DMS 273 treated with DMSO at 0.1 percent for 48 hours (cell line): ENCODE data around the gene TMEM108.

Experiments used
- DNase-seq: peaks from one replicate; lab custom pipeline; 2025; lab: John Stamatoyannopoulos, UW

TMEM108 gene

GRCh38 chr3:133227813-133228212 lies 189.6 kb downstream of the TMEM108 start:
- DNase-seq: no peak

DNA sequence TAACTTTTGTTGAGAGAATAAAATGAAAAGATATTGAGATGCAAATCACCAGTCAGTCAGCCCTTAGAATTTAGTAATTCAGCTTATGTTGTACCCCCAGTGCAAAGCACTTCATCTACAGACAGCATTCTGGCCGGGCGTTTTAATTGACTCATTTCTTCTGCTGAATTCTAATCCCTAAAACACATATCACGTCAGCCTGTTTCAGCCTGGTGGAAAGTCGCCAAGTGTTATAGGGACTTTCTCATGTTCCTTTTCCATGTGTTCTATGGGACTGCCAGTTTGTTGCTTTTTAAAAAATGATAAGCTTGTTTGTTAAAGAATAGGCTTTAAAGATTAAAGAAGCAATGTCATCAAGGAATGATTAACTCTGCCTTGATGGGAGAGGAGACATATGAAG lies 192.0 kb downstream of the TMEM108 start:
- no peak for DNase-seq

DNA sequence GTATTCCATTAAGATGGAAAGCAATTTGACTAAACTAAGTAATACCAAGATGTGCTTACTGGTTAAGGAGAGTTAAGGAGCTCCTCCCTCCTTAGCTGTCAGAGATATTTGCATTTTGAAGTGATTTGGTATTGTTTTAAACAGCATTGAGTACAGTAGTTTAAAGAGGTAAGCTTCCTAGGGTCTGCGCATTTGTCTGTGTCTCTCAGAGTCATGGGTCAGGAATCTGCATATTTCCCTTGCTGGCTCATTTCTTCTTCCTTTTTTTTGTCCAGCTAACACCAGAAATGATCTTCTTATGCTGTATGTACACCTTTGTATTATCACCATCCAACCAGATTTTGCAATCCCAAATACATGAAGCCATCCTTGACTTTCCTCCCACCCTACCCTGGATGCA lies 198.7 kb downstream of the TMEM108 start:
- no peak for DNase-seq

GRCh38 chr3:133237380-133237779 lies 199.2 kb downstream of the TMEM108 start:
- DNase-seq: no peak

DNA sequence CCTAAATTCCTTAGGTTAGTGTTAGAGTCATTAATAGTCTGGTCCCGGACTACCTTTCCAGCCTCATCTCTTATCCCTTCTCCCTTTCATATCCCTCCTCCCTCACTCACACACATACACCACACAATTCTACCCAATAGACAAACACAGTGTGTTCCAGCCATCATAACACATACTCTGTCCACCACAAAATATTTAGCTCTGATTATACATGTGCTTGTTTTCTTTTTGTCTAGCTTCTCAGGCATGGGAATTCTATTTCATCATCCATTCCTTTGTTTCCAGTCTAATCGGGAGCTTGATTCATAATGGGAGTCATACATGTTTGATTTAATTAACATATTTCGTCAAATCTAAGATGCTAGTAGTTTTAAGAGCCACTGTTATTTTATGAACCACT lies 199.8 kb downstream of the TMEM108 start:
- no peak for DNase-seq

DNA sequence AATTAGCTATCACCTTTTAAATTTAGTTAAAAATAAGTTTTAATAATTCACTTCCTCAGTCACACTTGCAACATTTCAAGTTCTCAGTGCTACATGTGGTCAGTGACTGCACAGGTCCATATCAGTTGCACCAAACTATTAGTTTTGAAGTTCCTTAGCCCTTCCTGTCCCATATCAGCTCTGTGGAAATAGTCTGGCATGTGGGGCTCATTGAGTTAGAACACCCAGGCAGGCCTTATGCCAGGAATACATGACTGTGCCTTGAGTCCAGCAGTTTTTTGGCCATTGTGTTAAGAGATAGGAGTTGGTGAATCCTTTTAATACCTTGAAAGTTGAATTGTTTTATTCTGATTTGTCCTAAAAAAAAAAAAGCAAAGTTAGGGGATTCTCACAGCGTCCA lies 207.9 kb downstream of the TMEM108 start:
- DNase-seq: no peak

DNA sequence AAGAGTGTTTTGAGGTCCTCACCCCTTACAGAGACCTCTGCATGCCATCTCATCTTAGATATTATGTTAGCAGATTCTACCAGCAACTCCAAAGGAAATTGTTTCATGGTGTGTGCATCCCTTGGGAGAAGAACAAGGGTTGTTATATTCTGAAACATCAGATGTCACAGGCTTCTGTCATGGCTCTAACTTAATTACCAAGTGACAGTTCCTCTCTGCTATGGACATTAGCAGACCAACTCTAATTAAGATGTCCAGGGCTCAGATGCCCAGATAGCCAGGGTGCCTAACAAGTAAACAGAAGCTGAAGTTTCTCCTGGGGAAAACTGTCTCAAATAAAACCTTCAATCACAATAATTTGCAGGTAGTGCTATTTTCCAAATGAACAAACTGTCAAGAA lies 208.6 kb downstream of the TMEM108 start:
- no peak for DNase-seq

DNA sequence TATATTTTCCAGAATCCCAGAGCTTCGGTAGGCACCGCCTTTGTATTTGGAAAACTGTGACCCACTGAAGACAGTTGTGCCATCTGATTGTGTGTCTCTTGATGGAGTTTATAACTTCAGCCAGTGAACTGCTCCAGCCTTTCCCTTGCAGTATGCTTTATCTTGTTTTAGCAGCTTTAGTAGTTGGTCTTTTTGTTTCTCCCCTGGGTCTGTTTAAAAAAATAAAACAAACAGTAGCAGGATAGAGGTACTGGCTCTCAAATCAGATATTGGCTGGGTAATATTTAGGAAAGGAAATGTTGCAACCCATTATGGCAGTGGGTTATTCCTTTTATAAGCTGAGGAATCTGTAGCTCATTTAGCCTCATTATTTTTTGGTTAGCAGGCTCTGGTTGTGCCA lies 210.2 kb downstream of the TMEM108 start:
- DNase-seq: no peak

DNA sequence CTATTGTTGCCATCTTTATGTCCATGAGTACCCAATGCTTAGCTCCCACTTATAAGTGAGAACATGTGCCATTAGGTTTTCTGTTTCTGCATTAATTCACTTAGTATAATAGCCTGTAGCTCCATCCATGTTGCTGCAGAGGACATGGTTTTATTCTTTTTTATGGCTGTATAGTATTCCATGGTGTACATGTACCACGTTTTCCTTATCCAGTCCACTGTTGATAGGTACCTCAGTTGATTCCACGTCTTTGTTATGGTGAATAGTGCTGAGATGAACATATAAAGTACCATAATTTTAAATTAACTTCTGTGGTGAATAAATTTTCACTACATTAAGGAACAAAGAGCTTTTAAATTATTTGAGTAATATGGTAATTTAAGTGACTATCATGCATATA lies 211.3 kb downstream of the TMEM108 start:
- DNase-seq: no peak

GRCh38 chr3:133254151-133254550 lies 216.0 kb downstream of the TMEM108 start:
- no peak for DNase-seq

- no peak for DNase-seq
These were observed 216.5 kb downstream of the TMEM108 start for GRCh38 chr3:133254716-133255115.

GRCh38 chr3:133256787-133257483 lies 218.7 kb downstream of the TMEM108 start:
- DNase-seq: no peak

DNA sequence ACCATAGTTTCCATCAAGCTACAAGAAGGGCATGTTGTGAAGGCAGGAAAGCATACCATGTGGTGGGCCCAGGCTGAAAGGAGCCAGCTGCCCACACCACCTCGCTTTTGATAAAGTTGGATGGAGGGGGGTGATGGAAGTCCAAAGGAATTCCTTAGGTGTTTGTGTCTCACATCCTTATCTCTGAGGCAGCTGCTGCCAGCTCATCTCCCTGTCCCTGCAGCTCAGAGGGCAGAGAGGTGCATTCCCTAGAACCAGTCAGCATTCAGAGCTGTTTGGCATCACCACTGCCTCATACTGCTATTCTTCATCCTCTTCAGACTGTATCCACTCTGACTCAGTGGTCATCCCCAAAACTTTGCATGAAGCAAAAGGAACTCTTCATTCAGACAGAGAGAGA lies 220.2 kb downstream of the TMEM108 start:
- DNase-seq: no peak

DNA sequence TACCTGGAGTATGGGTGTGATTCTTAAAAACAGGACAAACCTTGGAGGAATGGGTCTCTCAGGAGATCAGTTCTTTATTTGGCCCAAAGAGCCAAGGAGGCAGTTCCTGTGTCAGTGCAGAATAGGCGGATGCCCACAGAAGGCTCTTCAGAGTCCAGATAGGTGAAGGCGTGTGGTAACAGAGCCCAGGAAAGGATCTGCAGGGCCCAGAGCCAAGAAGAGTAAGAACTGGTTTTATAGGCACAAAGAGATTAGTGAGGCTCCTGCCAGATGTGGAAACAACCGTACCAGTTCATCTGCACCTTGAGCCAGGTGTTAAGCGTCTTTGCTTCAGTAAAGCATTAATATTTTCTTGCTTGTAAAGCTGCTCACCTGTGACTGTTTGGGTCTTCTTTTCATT lies 221.6 kb downstream of the TMEM108 start:
- no peak for DNase-seq

- no peak for DNase-seq
These were observed 224.1 kb downstream of the TMEM108 start for GRCh38 chr3:133262333-133262732.

GRCh38 chr3:133264920-133265319 lies 226.7 kb downstream of the TMEM108 start:
- DNase-seq: no peak

DNA sequence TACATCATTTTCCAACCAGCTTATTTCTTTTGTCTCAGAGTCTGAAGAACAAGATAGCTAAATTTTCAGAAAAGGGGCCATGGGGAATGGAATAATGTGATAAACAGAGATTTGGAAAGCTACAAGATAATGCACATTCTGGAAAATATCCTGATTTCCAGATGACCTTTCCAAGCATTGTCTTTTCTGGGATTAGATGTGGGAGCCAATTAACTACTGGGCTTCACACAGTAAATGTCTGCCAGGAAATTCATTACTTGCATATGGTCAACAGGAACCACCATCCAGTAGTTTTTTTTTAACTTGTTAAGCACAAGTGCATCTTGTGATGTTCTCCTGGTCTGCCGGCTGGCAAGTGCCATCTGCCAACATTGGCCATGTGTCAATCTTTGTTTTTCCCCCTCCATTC lies 230.5 kb downstream of the TMEM108 start:
- DNase-seq: peak; percentile 89

- DNase-seq: peak; percentile 65
These were observed 231.2 kb downstream of the TMEM108 start for GRCh38 chr3:133269393-133269792.

- DNase-seq: no peak
These were observed 232.4 kb downstream of the TMEM108 start for GRCh38 chr3:133270631-133271030.

DNA sequence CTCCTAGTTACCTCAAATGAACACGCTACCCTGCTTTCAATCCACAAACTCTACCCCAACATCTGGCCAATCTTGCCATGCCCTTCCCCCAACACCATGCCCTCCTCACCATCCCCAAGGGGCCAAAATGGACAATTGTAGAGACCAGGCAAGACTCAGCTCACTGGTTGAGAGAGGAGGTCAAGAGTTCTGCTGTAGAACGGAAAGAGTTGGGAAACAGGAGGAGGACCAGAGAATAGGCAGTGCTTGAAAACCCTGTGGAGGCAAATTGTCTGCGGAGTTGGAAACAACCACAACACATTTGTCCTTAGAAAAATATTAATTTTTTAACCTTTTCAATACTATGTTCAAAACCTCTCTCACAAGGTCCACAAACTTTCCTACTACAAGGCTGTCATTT lies 232.9 kb downstream of the TMEM108 start:
- DNase-seq: no peak

GRCh38 chr3:133271539-133271938 lies 233.3 kb downstream of the TMEM108 start:
- no peak for DNase-seq

DNA sequence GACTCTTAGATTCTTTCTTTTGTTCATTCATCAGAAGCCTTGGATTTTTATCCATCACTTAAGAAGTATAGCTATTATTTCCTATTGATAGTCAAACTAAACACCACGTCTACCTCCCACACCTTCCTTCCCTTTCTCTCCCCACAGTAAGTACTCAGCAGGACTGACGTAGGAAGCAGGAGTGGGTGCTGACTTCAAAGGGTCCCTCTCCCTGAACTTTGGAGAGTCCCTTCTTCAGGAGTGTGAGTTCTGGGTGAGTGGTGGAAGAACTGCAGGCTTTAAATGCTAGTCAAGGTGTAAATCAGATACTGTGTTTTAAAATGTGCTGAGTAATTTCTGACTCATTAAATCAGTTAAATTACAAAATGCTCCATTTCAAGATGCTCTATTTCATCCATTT lies 235.2 kb downstream of the TMEM108 start:
- no peak for DNase-seq

GRCh38 chr3:133274477-133274876 lies 236.3 kb downstream of the TMEM108 start:
- no peak for DNase-seq

DNA sequence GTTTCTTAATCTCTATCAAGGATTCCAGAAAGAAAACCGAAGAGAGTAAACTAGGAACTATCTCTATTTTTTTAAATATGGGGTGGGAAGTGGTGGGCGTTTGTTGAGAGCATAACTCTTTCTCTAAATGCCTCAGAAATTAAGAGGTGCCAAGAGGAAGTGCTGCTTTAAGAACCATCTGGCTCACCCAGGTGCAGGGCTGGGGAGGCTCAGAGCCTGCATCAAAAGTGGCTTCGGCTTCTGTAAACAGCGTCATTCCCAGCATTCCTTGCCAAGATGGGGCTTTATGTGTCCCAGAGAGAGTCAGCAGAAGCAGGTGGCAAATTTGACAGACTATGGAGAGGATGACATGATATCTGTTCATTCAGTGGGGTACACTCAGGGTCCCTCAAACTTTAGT lies 238.4 kb downstream of the TMEM108 start:
- DNase-seq: peak; percentile 29

- no peak for DNase-seq
These were observed 239.6 kb downstream of the TMEM108 start for GRCh38 chr3:133277813-133278212.
